ENCODE measurements around the gene ANAPC7.

DNA sequence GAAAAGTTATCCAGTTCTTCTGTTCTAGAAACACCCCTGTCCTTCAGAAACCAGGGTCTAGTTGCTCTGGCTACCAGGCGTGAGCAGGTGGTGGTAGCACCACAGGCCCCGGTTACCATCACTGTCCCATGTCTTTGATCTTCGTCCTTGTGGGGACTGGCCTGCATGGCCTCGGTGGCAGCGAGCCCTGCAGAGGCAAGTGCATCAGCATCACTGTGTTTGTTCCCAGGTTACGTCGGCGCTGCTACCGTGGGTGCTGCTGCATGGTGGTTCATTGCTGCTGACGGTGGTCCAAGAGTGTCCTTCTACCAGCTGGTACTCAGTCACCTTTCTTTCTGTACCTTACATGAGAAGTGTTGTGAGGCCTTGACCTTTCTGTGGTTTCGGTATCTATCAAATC is 58.9 kb downstream of the ANAPC7 start:
- TF ChIP-seq, protein P1, sequence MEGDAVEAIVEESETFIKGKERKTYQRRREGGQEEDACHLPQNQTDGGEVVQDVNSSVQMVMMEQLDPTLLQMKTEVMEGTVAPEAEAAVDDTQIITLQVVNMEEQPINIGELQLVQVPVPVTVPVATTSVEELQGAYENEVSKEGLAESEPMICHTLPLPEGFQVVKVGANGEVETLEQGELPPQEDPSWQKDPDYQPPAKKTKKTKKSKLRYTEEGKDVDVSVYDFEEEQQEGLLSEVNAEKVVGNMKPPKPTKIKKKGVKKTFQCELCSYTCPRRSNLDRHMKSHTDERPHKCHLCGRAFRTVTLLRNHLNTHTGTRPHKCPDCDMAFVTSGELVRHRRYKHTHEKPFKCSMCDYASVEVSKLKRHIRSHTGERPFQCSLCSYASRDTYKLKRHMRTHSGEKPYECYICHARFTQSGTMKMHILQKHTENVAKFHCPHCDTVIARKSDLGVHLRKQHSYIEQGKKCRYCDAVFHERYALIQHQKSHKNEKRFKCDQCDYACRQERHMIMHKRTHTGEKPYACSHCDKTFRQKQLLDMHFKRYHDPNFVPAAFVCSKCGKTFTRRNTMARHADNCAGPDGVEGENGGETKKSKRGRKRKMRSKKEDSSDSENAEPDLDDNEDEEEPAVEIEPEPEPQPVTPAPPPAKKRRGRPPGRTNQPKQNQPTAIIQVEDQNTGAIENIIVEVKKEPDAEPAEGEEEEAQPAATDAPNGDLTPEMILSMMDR (conservative IDR thresholded peaks at IDR 0.05) = no peak
- no peak for TF ChIP-seq ZFX (IDR thresholded peaks at IDR 0.05)
